HG03521 (cell line): ENCODE results near the gene LIM2.
A peak's percentile ranks its signal among the peaks of the same experiment; 100 is the strongest.
"Not testable (repeated sequence)": the region's sequence is repeated elsewhere in the genome, so short reads cannot be mapped to it uniquely, and the experiment has no call there.

ENCODE experiments used
- ATAC-seq: cut with Tn5 transposase; IDR thresholded peaks from one replicate; pipeline ENCODE4 v1.9.1; 2021; ENCODE audit warnings: mild to moderate bottlenecking, moderate library complexity; ENCODE audit not compliant: unreplicated experiment

The LIM2 gene, protein sequence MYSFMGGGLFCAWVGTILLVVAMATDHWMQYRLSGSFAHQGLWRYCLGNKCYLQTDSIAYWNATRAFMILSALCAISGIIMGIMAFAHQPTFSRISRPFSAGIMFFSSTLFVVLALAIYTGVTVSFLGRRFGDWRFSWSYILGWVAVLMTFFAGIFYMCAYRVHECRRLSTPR

DNA sequence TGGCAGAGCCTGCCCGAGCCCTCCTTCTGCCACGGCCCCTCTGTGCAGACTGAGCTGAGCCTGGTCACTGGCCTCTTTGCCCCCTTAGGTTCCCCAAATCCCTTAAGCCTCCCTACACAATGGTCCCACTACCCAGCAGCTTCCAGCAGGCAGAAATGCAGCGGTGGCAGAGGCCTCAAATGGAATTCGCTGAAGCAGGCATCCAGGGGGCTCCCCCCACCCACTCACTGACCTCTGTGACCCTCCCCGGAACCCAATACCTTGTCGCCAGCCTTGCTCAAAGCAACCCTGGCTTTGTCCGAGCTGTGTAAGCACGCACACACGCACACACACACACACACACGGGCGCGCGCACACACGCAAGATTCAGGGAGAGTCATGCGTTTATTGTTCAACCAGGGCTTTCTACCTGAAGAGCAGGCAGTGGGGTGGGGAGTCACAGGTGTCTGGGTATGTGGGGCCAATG is at the start of gene LIM2:
TSS of gene LIM2 (minus strand) at position 51 of the 466 bp plus-strand sequence. CDS start 531 bp downstream, outside the sequence.
- no peak for ATAC-seq

DNA sequence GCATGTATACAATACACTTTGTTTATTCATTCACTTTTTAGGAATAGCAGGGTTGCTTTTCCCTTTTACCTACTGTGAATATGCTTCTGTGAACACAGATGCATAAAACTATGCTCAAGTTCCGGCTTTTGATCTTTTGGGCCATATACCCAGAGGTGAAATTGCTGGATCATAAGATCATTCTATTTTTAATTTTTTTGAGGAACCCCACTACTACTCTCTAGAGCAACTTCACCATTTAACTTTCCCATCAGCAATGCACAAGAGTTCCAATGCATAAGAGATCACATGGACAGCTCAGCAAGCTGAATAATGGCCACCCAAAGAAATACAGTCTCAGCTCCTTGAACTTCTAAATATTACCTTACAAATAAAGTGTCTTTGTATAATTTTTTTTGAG is 46.7 kb upstream of the LIM2 start:
- no peak for ATAC-seq

DNA sequence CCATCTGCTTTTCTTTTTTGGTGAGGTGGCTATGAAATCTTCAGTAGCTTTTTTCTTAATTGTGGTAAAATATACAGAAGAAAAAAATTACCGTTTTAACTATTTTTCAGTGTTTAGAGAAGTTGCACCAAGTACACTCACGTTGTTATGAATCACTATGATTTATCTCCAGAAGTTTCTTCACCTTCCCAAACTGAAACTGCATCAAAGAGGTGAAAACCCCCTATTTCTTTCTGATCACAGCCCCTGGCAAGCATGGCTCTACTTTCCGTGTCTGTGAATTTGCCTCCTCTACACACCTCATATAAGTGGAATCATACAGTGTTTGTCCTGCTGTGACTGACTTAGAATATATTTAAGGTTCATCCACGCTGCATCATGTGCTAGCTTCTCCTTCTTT is 45.3 kb upstream of the LIM2 start:
- no peak for ATAC-seq

DNA sequence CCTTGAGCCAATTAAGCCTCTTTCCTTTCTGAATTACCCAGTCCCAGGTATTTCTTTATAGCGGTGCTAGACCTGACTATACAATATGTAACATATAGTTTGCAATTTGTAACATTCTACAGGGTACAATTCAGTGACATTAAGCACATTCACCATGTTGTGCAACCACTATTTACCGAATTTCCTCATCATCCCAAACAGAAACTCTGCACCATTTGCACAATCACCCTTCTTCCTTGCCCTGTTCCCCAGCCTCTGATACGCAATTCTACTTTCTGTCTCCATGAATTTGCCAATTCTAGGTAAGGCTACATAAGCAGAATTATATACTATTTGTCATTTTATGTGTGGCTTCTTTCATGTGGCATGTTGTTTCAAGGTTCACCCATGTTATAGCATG is 43.4 kb upstream of the LIM2 start:
- no peak for ATAC-seq

DNA sequence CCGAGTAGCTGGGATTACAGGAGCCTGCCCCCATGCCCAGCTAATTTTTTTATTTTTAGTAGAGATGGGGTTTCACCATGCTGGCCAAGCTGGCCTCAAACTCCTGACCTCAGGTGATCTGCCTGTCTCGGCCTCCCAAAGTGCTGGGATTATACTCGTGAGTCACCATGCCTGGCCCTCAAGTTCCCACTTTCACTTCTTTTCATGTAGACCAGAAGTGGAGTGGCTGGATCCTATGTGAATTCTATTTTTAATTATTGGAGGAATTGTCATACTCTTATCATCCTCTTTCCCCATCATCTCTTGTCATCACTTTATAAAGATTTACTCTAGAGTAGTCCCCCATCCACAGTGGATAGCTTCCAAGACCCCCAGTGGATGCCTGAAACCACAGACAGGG is 42.4 kb upstream of the LIM2 start:
- ATAC-seq = no peak

DNA sequence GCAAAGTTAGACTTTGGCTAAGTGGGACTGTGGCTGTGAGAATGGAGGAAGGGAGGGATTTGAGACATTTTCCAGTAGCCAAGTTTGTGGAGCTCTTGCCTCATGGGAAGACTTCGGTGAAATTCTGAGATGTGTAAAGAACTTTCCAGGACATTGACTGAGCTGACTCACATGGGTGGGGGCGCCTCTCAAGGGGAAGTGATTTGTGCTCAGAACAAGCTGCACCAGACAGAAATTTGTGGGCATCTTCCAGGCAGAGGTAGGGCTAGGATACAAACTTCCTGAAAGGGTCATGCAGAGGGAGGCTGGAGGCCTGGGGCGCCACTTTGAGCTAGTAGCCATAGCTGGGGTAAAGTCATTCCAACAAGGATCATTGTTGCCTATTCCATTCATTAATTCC is 39.4 kb upstream of the LIM2 start:
- ATAC-seq = no peak

DNA sequence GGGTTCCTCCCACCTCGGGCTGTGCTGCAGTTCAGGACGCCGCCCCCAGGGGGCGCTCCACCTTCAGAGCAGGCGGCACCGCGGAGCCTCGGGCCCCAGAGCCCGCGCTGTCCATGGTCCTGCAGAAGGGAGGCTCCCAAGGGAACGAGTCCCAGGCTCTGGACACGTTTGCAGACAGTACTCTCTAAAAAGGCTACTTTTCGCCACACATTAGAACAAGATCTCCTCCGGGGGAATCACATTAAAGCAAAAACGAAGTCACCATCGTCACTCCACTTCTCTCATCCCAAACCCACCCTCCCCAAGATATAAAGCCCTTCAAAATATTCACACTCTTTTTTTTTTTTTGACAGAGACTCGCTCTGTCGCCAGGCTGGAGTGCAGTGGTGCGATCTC is 34.3 kb upstream of the LIM2 start:
- peak; percentile 51 for ATAC-seq

DNA sequence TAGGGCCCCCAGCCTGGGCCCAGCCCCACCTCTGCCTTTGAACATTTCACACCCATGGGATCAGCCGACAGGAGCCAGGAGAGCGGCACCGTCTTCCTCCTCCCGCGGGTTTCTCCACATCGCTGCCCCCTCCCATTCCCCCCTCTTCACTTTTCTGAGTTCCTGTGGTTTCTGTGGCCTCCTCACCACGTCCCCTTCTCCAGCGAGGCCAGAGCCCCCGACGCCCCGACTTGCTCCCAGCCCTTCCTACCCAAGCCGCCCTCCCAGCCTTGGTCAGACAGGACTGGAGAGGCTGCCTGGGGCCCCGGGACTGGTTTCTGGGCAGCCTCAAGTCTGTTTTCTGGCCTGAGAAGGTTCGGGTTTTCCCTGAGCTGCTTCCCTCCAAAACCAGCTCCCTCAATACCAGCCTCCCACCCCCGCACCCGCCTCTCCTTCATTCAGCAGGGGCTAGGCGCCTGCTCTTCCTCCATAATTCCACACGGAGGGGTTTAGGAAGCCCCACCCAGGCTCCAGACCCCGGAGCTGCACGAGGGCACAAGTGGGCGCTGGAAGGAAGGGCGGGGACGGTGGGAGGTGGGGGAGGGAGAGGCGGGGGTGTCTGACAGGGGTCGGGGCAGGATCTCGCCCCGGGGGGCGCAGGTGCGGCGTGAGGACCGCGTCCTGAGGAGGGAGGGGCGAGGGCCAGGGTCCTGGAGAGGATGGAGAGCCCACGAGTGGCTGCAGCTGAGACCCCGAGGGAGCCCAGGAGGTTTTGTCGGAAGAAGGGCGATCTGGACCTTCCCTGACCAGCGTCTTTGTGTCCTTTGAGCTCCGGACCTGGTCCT is 33.7 kb upstream of the LIM2 start:
- ATAC-seq = no peak

DNA sequence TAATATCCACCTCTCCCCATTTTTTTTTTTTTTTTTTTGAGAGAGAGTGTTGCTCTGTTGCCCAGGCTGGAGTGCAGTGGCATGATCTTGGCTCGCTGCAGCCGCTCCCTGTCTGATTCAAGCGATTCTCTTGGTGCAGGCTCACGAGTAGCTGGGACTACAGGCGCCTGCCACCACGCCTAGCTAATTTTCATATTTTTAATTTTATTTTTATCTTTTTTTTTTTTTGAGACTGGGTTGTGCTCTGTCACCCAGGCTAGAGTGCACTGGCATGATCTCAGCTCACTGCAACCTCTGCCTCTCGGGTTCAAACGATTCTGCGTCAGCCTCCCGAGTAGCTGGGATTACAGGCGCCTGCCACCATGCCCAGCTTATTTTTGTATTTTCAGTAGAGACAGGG is 32.7 kb upstream of the LIM2 start:
- not testable (repeated sequence) for ATAC-seq

DNA sequence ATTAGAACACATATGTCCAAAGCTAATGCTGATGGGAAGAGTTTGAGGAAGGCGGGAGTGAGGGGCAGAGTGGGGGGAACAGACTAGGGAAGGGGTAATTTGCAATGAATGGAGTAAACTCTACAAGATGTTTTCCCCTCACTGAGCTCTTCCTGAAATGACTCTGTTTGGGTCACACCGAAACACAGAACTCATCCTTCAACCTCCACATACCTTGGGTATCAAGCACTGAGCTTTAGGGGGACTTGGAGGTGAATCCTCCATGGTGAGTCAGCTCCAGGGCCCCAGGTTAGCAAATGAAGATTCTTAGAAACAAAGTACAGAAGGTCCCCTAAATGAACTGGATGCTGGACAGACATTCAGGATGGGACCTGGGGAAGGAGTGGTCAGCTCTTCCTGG is 30.9 kb upstream of the LIM2 start:
- no peak for ATAC-seq

DNA sequence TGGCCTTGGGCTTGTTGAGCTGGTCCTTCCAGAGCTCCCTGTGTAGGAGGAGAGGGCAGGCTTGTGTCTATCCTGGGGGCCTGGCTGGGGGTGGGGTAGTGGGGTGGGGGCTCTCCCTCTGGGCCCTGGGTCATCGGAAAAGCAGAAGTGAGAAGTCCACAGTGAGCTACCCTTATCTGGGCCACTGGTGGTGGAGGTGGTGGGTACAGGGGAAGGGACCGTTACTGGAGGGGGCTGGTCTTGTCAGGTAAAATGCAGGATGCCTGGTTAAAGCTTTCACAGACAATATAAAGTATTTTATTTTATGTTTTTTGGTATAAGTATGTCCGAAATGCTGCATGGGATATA is 30.0 kb upstream of the LIM2 start:
- ATAC-seq = no peak

DNA sequence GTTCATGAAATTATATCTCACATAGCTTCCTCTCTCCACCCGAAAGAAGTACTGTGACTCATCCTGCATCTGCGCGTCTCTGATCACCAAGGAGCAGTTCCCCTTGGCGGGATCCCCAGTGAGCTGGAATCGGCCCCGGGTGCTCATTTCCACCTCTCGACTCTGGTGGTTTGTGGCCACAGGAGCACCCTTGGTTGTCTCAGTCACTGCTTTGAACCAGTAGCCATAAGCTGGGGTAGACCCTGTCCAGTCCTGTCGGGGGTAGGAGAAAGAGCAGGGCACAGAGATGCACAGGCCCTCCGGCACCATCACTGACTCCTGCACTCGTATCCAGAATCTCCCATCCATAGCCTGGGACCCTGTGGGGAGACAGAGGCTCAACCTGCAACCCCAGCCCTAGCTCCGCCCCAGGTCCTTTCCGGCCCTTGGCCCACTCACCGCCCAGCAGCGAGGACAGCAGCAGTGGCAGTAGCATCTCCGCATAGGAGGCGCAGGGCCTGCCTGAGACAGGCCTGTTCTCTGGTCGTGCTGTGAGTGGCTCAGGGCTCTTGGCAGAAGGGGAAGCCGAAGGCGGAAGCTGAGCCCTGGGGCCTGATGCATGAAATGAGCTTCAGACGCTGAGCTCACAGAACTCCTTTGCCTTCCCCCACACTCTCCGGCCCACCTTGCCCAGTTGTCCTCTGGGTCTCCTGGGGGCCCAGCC is 29.5 kb upstream of the LIM2 start, which contains the start of gene SIGLEC10:
TSS of gene SIGLEC10 (minus strand) at position 536 of the 703 bp plus-strand sequence. CDS start at position 475, 61 bp downstream.
- ATAC-seq = no peak

DNA sequence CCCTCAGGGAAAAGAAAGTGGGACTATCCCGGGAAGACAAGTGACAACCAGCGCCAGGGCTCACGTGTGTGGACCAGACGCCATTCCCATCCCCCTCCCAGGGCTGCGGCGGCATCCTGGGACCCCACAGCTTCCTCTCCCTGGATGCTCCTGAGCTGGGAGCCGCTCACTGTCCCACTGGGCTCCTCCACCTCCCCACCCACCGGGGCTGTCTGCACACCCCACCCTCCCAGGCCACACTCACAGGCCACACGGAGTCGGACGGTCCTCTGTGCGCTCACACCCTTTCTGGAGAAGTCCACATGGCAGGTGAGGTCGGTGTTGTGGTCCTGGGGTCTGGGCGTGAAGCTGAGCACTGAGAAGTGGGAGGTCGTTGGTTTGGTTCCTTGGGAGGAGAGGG is 28.6 kb upstream of the LIM2 start:
- ATAC-seq = not testable (repeated sequence)

DNA sequence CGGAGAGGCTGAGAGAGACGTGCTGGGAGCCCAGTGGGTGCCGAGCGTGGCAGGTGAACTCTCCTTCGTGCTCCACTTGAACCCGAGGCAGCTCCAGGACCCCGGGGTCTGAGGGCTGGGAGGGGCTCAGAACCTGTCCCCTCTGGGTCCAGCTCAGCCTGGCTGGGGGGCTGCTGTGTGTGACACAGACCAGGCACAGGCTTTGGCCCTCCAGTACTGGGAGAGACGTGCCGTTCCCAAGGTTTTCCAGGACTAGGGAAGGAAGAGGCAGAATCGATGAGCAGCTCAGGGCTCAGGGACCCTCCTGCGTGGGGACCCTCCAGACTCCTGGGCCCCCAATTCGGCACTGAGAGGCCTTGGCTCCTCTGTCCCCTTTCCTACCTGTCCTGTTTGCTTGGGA is 27.4 kb upstream of the LIM2 start:
- ATAC-seq = no peak

DNA sequence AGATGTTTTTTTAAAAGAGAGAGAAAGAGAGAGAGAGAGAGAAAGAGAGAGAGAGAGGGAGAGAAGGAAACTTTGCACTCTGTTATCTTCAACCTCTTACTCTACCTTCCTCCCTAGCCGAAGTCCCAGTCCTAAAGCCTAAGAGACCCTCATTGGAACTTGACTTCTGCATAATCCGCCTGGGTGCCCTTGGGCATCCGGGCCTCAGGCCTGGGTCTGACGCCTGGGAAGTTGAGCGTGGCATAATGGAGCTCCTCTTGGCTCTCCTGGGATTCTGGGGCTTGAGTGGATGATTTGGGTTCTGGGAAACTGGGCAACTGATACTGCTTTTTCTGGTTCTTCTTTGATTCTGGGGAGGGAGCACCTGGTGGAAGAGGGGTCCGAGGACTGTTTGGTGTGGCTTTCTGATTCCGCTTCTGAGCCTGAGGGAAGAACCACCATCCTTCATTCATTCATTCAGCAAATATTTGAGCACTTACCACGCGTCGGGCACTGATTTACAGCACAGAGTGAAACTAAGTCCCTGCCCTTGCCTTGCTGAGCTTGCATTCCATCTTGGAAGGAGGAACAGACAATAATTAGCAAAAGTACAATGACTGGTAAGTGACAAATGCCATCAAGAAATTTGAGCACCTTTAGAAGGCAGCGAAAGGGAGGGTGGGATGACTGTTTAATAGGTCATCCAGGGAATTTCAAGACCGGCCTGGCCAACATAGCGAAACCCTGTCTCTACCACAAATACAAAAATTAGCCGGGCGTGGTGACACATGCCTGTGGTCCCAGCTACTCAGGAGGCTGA is 23.4 kb upstream of the LIM2 start:
- ATAC-seq = no peak

DNA sequence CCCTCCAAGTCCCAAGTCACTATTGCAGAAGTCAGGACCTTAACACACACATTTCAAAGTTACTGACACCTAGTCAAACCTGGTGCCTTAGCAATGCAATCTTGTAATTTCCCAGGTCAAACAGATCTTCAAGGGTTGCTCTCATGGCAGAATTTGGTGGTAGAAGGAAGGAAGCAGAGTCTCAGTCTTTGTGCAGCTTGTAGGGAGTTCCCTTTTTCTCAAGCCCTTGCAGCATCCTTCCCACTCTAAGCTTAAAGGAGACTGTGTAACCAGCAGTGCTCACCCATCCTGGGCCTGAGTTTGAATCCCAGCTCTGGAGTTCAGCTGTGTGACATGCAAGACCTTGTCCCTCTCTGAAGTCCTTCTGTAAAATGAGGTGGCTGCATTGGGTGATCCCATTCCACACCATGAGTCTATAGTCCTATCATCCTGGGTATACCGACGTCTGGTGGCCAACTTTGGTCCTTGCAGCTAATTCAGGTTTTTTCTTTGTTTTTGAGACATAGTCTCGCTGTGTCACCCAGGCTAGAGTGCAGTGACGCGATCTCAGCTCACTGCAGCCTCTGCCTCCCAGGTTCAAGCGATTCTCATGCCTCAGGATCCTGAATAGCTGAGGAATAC is 19.8 kb upstream of the LIM2 start:
- ATAC-seq = no peak

DNA sequence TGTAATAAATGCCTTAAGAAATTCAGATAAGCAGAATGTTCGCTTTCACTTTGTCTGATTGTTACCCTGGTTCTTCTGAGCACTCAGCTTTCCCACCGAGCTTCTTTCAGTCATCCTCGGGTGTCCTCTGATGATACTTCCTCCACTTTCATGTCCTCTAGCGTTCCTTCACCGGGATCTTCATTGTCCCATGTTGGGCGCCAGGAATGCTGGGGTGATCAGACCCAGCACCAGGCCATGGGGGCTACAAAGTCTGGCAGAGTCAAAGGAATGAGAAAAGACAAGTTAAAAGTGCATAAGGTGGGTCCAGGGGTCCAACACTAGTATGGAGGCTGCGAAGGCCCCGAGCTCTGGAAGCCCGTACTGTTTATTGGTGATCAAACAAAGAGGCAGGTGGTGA is 14.3 kb upstream of the LIM2 start:
- ATAC-seq = no peak

DNA sequence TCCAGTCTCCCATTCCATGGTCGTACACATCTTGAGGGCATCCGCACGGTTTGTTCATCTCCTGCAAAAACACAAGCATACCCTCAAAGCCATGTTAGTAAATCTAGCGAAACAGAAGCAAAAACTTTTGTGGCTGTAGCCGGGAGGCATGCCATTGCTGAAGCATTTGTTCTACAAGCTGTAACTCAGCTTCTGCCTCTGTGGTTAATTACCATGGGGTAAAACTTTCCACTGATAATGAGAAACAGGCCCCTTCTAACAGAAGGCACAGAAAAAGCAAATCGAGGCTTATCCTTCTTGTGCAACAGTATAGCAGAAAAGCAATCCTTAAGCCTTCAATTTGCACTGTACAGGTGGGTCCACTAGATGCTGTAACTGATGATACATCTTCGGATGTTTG is 12.2 kb upstream of the LIM2 start:
- ATAC-seq = not testable (repeated sequence)

DNA sequence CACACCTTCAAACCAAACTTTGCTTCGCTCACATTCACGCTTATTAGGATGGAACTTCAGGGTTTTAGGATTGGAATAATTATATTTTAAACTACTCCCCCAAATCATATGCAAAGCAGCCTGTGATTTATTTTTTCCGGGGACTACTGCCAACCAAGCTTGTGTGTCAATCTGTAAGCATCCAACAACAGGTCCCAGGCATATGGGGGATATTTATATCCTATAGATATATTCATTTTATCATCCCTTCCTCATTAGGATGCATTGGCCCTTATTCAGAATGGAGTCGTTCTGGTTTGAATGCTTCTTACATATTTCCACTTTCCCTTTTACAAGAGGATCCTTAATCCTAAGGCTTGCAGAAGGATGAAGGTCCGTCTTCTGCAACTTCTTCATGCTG is 11.5 kb upstream of the LIM2 start:
- ATAC-seq = no peak

DNA sequence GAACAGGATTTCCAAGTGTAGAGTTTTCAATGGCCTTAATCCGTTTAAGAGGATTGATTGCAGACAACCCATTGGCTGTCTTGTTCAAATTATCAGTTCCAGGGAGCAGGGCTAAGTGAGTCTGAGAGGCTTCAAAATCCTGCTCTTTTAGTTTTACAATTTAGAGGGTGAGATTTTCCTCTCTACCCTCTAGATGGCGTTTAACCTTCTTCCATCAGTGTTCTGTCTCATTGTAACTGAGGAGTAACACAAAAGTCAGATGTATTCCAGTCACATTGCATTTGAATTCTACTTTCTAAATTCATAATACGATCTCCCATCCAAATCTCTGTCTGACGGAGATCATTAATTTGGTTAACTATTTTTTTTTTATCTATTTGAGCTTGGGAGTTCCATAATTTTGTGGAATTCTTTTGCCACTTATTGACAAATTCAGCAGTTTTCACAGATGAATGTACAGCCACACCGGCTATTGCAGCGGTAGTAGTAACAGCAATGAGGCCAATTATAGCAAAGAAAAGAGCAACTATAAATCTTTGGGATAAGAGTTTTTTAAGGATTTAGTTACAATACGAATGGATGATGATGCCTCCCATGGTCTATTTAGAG is 10.4 kb upstream of the LIM2 start:
- no peak for ATAC-seq
